Measurements from ENCODE around the gene PLXNA2.

The PLXNA2 gene

GRCh38 chr1:208240662-208241355 lies 3.4 kb downstream of the PLXNA2 start:
- no peak for DNase-seq

DNA sequence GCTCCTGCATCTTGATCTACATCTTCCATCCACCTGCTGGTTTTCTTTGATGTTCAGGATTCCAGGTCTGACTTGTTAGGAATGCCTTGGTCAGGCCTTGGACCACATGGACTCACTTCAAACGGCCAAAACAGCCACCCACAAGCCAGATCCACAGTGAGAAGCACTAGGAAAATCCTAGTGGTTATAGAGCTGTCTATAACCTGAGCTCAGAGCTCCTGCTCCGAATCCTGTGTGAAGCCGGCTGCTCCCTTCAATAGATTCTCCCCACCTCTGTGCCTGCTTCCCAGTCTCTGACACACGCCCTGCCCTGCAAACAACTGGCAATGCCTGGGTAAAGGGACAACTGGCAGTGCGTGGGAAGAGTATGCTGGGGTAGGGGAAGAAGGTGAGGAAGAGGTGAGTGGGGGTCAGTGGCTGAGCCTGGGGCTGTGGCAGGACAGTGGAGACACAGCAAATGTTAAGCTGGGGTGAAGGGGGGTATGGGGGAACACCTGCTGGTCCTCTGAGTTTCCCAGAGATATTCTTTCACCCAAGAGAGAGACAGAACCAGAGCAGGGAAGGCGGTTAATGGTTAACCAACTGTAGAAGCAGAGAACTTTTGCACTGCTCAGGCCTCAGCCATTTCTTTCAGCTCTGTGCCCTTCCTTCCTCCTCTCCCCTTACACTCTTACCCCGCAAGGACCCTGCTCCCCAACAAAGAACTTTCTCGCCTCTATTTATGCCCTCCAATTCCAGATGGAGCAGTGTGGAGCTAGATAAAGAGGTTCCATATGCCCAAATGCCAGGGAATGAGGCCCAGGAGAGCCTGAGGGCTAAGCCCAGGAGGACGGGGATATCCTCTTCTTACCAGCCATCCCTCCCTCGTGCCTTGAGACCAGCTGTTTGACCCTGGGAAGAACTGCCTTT lies 4.5 kb downstream of the PLXNA2 start:
- no peak for DNase-seq

- DNase-seq: no peak
These were observed 5.3 kb downstream of the PLXNA2 start for GRCh38 chr1:208238710-208239472.

- DNase-seq: no peak
These were observed 6.9 kb downstream of the PLXNA2 start for GRCh38 chr1:208237241-208237640.

DNA sequence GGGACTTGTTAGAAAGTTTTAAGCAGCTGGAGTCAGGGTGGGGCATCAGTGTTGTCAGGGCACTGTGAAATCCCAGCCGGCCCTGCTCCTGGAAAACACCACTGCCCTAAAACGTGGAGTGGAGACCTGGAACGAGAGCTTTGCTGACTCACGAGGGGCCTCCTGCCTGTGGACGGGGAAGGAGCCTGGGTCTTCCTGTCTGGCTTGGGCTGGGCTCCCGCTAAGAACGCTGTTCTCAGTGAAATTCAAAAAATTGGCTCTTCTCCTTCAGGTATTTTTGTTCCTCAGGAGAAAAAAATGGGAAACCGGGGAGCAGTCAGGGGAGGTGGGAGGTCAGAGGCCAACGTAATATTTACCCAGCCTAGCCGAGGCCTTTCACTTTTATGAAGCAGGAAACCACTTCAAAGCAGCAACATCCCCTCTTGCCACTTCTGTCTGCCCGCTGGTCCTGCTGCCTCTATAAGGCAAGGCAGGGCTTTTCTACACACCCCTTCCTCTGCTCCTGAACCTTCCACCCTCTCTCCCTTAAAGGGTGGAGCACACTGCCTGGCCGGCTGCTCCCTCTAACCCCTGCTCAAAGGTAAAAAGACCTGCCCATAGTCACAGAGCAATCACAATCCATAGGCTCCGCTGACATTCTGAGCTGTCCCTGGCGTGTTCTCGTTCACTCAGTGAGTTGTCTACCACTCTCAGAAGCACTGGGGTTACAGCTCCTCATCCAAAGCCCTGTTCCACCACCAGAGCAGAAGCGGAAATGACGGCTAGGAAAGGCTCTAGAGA lies 8.0 kb downstream of the PLXNA2 start:
- DNase-seq: peak; percentile 59

GRCh38 chr1:208235356-208235981 lies 8.7 kb downstream of the PLXNA2 start:
- DNase-seq: no peak

DNA sequence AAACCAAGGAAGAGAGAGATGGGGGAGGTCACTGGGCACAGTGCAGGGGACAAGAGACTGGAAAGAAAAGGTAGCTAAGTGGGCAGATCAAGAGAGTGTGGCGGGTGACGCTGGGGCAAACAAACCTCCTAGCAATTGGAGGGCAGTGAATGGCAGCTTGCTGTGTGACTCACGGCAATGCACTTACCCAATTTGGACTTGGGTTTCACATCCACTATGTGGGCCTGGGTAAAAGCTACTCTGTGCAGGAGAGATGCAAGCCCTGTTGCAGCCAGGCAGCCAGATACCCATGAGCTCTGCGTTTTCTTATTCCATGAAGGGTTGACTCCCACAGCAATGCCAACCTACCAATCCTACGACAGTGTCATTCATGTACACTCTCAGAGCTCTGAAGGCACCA lies 9.5 kb downstream of the PLXNA2 start:
- peak; percentile 24 for DNase-seq

GRCh38 chr1:208233978-208234377 lies 10.2 kb downstream of the PLXNA2 start:
- DNase-seq: no peak

DNA sequence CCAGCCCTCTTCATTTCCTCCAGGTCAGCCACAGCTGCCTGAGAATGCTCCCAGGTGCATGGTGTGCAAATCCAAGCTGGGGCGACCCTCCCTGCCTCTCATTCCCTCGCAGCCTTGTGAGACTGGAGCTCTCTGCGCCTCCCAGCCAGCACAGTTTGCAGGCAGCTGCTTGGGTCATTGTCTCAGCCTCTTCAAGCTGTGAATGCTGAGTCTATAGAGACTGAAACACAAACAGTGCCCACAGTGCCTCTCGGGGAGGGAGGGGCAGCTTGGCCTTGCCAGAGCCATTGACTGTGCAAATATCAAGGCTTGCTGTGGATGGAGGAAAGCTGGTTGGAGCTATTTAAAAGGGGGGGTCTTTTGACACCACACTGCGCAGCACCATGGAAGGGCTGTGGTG lies 10.6 kb downstream of the PLXNA2 start:
- DNase-seq: peak; percentile 99

GRCh38 chr1:208232662-208233038 lies 11.5 kb downstream of the PLXNA2 start:
- no peak for DNase-seq

DNA sequence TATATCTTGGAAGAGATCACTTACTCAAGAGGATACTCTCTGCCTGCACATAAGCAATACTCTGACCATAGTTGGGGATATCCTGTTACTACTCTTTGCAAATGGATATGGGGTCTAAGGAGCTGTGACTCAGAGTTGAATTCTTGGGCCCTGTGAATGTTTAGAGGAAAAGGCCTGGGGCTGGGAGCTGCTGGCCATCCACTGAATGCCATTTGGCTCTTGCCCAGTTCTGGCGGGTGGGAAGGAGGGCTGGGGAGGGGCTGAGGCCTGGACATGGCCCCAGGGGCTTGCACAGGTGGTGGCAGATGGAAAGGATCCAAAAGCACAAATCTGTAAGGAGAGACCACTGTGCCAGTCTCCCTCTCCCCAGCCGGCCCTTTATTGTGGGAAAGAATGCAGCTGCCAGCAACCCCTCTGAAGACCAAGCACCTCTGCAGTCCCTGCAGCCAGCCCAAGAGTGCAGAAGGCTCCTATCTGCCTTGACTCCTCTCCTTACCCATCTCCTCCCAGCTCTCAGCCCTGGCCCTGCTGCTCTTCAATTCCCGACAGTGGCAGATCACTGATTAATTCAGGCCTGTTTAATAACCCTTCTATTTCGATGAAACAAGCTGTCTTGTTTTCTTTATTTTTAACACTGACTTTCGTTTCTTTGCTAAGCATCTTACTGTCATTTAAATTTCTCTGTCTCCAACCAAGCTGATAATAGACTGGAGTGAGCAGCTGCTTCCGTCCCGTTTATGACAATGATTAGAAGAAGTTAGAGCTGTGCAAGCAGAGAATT lies 12.1 kb downstream of the PLXNA2 start:
- DNase-seq: no peak

- DNase-seq: no peak
These were observed 13.3 kb downstream of the PLXNA2 start for GRCh38 chr1:208230668-208231529.

GRCh38 chr1:208228550-208228949 lies 15.6 kb downstream of the PLXNA2 start:
- no peak for DNase-seq

- DNase-seq: no peak
These were observed 16.2 kb downstream of the PLXNA2 start for GRCh38 chr1:208228026-208228425.

DNA sequence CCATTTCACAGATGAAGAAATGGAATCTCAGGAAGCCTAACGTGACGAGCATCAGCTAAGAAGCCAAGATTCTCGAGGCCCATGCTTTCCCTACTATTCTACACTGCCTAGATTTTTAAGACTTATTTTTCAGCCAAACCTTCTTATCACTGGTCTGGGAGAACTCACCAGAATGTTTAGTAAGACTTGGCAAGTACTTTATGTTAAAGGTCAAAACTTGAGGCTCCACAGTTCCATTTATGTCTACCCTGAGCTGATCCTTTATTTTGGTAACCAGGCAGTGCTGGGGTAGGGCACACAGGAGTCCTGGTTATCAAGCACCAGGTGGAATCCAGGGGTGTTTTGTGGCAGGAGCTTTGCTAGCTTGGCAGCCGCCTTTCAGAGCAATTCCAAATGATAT lies 16.8 kb downstream of the PLXNA2 start:
- DNase-seq: no peak

GRCh38 chr1:208225954-208226937 lies 17.9 kb downstream of the PLXNA2 start:
- no peak for DNase-seq

DNA sequence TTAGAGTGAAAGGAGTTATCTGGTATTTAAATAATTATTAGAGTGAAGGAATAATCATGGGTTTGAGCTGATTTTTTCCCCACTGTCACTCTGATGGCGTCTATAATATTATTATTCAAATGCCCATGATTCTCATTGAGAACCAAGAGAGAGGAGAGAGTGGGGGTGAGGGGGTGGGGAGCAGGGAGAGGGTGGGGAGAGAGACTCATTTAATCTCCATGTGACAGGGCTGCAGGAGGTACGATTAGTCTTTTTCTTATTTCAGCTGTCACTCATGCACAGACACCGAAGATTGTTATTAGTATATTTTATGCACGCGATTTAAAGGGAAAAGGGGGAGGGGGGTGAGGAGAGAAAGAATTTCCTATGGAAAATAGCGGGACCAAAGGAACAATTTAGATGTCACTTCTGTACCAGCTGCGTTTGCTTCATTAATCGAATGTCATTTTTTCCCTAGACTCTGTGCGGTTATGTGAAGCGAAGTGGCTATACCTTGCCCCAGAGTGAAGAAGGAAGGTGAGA lies 19.9 kb downstream of the PLXNA2 start:
- DNase-seq: no peak

- DNase-seq: no peak
These were observed 21.0 kb downstream of the PLXNA2 start for GRCh38 chr1:208223136-208223535.

All from DMS153 (cell line).